C4-2B (cell line): Measurements from ENCODE around the gene FNDC1.

Experiments
- H3K27ac ChIP-seq: fragments of 450-650 bp; 2 replicates; pipeline ENCODE4 v1.5.1; 2017
- CTCF ChIP-seq: fragments of 450-650 bp; conservative IDR thresholded peaks from 2 replicates; pipeline ENCODE4 v1.5.1; 2017; ENCODE audit warnings: mild to moderate bottlenecking
- ZFX ChIP-seq: fragments of 450-650 bp; IDR thresholded peaks from 2 replicates; pipeline ENCODE4 v1.6.1; 2017

The FNDC1 gene

GRCh38 chr6:159127701-159128100 lies 41.5 kb upstream of the FNDC1 start:
- TF ChIP-seq ZFX, result no peak
- no peak for TF ChIP-seq CTCF
- H3K27ac ChIP-seq, result no peak overlapping the region

GRCh38 chr6:159128978-159129377 lies 40.2 kb upstream of the FNDC1 start:
- TF ChIP-seq CTCF (no peak), ZFX (no peak)
- H3K27ac ChIP-seq, result no peak overlapping the region

- no peak overlapping the region for H3K27ac ChIP-seq
- TF ChIP-seq CTCF, result no peak
- no peak for TF ChIP-seq ZFX
Measured at GRCh38 chr6:159130846-159131245, 38.4 kb upstream of the FNDC1 start.

- H3K27ac ChIP-seq, result no peak overlapping the region
- TF ChIP-seq ZFX (no peak), CTCF (no peak)
Measured at GRCh38 chr6:159131709-159132108, 37.5 kb upstream of the FNDC1 start.

- TF ChIP-seq ZFX (no peak), CTCF (no peak)
- no peak overlapping the region for H3K27ac ChIP-seq
Measured at GRCh38 chr6:159132664-159133063, 36.5 kb upstream of the FNDC1 start.

- peak; percentile 65 for TF ChIP-seq CTCF
- no peak for TF ChIP-seq ZFX
- H3K27ac ChIP-seq, result no peak overlapping the region
Measured at GRCh38 chr6:159134701-159135364, 34.4 kb upstream of the FNDC1 start.

GRCh38 chr6:159137676-159138075 lies 31.5 kb upstream of the FNDC1 start:
- no peak overlapping the region for H3K27ac ChIP-seq
- TF ChIP-seq CTCF (no peak), ZFX (no peak)
